ENCODE measurements around the gene KLF6.

DNA sequence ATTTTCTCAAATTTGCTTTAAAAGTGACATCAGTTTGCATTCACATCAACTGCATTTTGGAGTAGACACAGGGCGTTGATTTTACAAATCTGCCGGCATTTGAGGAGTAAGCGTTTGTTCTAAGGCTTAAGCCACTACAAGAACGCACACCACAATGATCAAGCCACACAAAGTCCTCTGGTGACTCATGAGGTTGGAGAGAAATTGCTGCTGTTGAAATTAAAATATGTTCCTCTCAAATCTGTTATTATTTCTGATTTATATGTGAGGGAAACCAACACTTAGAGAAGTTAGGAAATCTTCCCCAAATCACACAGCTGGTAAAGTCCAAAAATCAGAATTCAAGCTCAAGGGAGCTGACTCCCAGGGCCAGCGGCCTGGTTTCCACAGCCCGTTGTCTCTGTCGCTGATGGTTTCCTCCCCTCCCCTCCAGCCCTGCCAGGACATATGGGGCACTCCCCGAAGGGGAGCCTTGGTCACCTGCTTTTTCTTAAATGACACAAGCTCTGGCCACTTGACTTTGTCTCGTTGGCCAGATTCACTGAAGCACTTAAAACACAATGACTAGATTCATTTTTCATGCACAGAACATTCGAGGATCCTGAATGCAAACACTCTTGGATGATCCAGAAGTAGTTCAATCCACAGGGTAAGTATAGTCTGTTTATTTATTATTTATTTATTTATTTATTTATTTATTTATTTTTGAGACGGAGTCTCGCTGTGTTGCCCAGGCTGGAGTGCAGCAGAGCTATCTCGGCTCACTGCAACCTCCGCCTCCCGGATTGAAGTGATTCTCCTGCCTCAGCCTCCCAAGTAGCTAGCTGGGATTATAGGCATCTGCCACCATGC is 29.2 kb upstream of the KLF6 start:
- TF ChIP-seq, protein P1, sequence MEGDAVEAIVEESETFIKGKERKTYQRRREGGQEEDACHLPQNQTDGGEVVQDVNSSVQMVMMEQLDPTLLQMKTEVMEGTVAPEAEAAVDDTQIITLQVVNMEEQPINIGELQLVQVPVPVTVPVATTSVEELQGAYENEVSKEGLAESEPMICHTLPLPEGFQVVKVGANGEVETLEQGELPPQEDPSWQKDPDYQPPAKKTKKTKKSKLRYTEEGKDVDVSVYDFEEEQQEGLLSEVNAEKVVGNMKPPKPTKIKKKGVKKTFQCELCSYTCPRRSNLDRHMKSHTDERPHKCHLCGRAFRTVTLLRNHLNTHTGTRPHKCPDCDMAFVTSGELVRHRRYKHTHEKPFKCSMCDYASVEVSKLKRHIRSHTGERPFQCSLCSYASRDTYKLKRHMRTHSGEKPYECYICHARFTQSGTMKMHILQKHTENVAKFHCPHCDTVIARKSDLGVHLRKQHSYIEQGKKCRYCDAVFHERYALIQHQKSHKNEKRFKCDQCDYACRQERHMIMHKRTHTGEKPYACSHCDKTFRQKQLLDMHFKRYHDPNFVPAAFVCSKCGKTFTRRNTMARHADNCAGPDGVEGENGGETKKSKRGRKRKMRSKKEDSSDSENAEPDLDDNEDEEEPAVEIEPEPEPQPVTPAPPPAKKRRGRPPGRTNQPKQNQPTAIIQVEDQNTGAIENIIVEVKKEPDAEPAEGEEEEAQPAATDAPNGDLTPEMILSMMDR (IDR thresholded peaks at IDR 0.05) = no peak
- TF ChIP-seq POLR2A (IDR thresholded peaks at IDR 0.05) (no peak), POLR2AphosphoS5 (IDR thresholded peaks at IDR 0.05) (no peak), EP300 (IDR thresholded peaks at IDR 0.05) (no peak)
